Measurements from ENCODE around the gene LARP1.

DNA sequence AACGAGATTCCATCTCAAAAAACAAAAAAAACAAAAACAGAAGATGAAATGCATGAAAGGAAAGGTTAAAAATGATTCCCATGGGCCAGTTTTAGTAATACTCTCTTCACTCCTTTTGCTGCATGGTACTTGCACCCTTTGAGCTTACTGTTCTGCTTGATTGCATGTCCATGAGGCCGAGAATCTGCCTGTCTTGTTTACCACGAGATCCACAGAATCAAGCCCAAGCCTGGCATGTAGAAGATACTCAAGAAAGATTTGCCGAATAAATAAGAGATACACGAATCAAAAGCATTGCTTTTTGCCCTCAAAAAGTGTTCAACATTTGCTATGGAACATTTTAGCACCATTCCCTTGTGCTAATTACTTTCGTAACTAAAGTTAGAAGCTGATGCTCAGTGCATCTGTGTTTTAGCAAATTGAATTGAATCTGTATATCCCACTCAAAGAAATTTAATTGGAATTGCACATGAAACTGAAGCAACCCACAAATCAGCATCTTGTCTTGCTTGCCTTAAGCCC, 94.1 kb downstream of the LARP1 start:
- TF ChIP-seq TAF1 (IDR thresholded peaks at IDR 0.05; ENCODE audit: low read depth, low read length) (no peak), POLR2AphosphoS5 (IDR thresholded peaks at IDR 0.05; ENCODE audit: low read depth, low read length) (no peak), POLR2A (IDR thresholded peaks at IDR 0.05; ENCODE audit: low read depth, low read length) (no peak), POU2F2 (IDR thresholded peaks at IDR 0.05; ENCODE audit: low read depth, low read length) (no peak)
